HG02852 (cell line): ENCODE measurements around the gene CCL4.

Source experiments
- ATAC-seq: cut with Tn5 transposase; IDR thresholded peaks from one replicate; pipeline ENCODE4 v1.9.1; 2021; ENCODE audit warnings: mild to moderate bottlenecking, moderate library complexity; ENCODE audit not compliant: unreplicated experiment

CCL4 gene

GRCh38 chr17:36142235-36142634 lies 38.6 kb downstream of the CCL4 start:
- no peak for ATAC-seq

- ATAC-seq, result no peak
These were observed 39.2 kb downstream of the CCL4 start for GRCh38 chr17:36142806-36143205.

- no peak for ATAC-seq
These were observed 40.4 kb downstream of the CCL4 start for GRCh38 chr17:36144014-36144413.

GRCh38 chr17:36144981-36145729 lies 41.5 kb downstream of the CCL4 start:
- ATAC-seq, result no peak

GRCh38 chr17:36147601-36148000 lies 44.0 kb downstream of the CCL4 start:
- no peak for ATAC-seq

- ATAC-seq, result no peak
These were observed 45.1 kb downstream of the CCL4 start for GRCh38 chr17:36148559-36149295.

GRCh38 chr17:36149296-36149820 lies 45.7 kb downstream of the CCL4 start:
- no peak for ATAC-seq

GRCh38 chr17:36151891-36152638 lies 48.4 kb downstream of the CCL4 start:
- no peak for ATAC-seq

GRCh38 chr17:36152639-36153120 lies 49.1 kb downstream of the CCL4 start:
- ATAC-seq, result no peak

- no peak for ATAC-seq
These were observed 50.4 kb downstream of the CCL4 start for GRCh38 chr17:36153895-36154610.
